ENCODE data around the gene GRB10. TPM values are rescaled to one million over a fixed set of nuclear protein-coding genes. Genes with fewer than 3 reads are reported as not detected.

The GRB10 gene
- total RNA-seq, 1 donor from 2014 or later, result not detected

- Mint-ChIP-seq H3K9me3 (no peaks in the 10 kb centered on the region), H3K36me3 (ENCODE audit: low read depth) (no peaks in the 10 kb centered on the region), H3K4me3 (peak overlapping the region; percentile 79), H3K27ac (no peak overlapping the region), H3K4me1 (peaks cover 43% of the 10 kb centered on the region), H3K27me3 (peaks cover 6% of the 10 kb centered on the region)
- intact Hi-C loops (cut with micrococcal nuclease), result no loop called here
- no peak for TF ChIP-seq CTCF (IDR thresholded peaks at IDR 0.05)
- no peak for ATAC-seq (ENCODE audit: low read depth)
- ChIA-PET CTCF (no interaction called here), POLR2A (no interaction called here)
- no peak for DNase-seq
Observed at GRCh38 chr7:50659329-50659965, 123.2 kb downstream of the GRB10 start.

DNA sequence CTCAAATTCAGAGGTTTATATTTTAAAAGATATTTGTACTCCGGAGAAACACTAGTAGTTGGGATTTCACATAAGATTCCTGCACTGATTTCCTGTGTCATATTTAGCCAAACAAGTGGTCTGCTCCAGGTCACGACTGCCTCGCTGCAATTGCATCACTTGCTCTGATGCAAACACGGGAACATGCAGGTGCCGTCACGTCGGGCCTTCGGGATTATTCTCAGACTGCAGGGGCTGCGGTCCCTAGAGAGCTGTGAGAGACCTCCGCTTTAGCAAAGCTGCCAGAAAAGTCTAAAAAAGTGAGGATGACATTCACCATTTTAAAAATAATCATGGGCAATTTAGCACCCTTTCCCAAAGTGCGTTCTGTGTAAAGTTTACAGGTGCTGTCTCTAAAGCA, 124.0 kb downstream of the GRB10 start:
- no peak for ATAC-seq (ENCODE audit: low read depth)
- H3K4me1 Mint-ChIP-seq, result peaks cover 43% of the 10 kb centered on the region
- peaks cover 6% of the 10 kb centered on the region for H3K27me3 Mint-ChIP-seq
- no peak for TF ChIP-seq CTCF (IDR thresholded peaks at IDR 0.05)
- no peak overlapping the region for H3K4me3 Mint-ChIP-seq
- intact Hi-C loops (cut with micrococcal nuclease), result no loop called here
- no peaks in the 10 kb centered on the region for H3K9me3 Mint-ChIP-seq
- no peak overlapping the region for H3K27ac Mint-ChIP-seq
- CTCF ChIA-PET, result no interaction called here
- POLR2A ChIA-PET, result no interaction called here
- DNase-seq, result no peak
- no peaks in the 10 kb centered on the region for H3K36me3 Mint-ChIP-seq (ENCODE audit: low read depth)

- H3K4me1 Mint-ChIP-seq, result peaks cover 43% of the 10 kb centered on the region
Observed at GRCh38 chr7:50657912-50658311, 124.8 kb downstream of the GRB10 start.

GRCh38 chr7:50657341-50657873, 125.3 kb downstream of the GRB10 start:
- Mint-ChIP-seq H3K4me3 (no peak overlapping the region), H3K9me3 (no peaks in the 10 kb centered on the region), H3K36me3 (ENCODE audit: low read depth) (no peaks in the 10 kb centered on the region), H3K27me3 (peaks cover 7% of the 10 kb centered on the region), H3K4me1 (peaks cover 38% of the 10 kb centered on the region), H3K27ac (no peak overlapping the region)
- CTCF ChIA-PET, result no interaction called here
- POLR2A ChIA-PET, result no interaction called here
- no peak for TF ChIP-seq CTCF (IDR thresholded peaks at IDR 0.05)
- ATAC-seq (ENCODE audit: low read depth) (no peak), DNase-seq (no peak)
- intact Hi-C loops (cut with micrococcal nuclease), result no loop called here

More at GRCh38 chr7:50657912-50658311, 124.8 kb downstream of the GRB10 start:
- Mint-ChIP-seq H3K4me3 (no peak overlapping the region), H3K27me3 (peaks cover 7% of the 10 kb centered on the region), H3K27ac (no peak overlapping the region), H3K36me3 (ENCODE audit: low read depth) (no peaks in the 10 kb centered on the region), H3K9me3 (no peaks in the 10 kb centered on the region)
- ChIA-PET CTCF (no interaction called here), POLR2A (no interaction called here)
- intact Hi-C loops (cut with micrococcal nuclease), result no loop called here
- TF ChIP-seq CTCF (IDR thresholded peaks at IDR 0.05), result no peak
- no peak for DNase-seq
- no peak for ATAC-seq (ENCODE audit: low read depth)

DNA sequence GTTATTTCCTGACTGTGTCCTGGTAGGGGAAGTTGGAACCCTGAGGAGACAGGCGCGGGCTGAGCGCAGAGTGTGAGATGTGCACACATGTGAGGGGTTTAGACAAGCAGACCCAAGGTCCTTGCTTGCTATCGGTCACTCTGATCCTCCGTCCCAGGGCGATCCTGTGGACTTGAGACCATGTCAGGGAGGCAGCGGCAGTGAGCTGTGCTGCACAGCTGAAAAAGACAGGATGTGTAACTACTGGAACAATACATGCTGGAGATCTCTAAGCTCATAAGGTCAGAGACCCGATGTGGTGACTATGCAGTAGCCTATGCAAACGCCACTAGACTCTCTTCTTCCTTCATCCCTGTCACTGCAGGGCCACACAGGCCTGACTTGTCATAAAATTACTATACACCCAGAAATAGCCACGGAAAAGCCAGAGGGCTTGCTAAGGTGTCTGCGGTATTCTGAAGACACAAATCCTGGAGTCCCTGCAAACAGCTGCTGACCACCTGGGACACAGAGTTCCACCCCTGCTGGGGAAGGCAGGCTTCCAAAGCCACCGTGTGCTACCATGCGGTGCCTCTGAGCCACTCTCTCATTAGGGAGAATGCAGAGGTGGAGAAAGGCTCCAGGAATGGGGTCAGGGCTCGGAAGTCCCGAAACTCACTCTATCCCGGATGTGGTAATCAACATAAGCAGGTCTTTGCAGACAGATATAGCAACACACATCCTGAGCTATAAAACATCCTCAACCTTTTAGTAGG, 126.4 kb downstream of the GRB10 start:
- Mint-ChIP-seq H3K27me3 (peaks cover 7% of the 10 kb centered on the region), H3K9me3 (no peaks in the 10 kb centered on the region), H3K4me1 (peaks cover 27% of the 10 kb centered on the region), H3K36me3 (ENCODE audit: low read depth) (no peaks in the 10 kb centered on the region), H3K27ac (no peak overlapping the region), H3K4me3 (no peak overlapping the region)
- TF ChIP-seq CTCF (IDR thresholded peaks at IDR 0.05), result no peak
- intact Hi-C loops (cut with micrococcal nuclease), result no loop called here
- ATAC-seq (ENCODE audit: low read depth), result no peak
- ChIA-PET CTCF (no interaction called here), POLR2A (no interaction called here)
- DNase-seq, result no peak

All from activated B cell treated with CpG ODN at 0.5 μM for 24 hours (primary cell).